Activated CD8-positive, alpha-beta memory T cell treated with anti-CD3 and anti-CD28 coated beads, Interleukin-2, amount 50 U/mL, for 1 hour (primary cell): Measurements from ENCODE around the gene CTSW.
A peak's percentile ranks its signal among the peaks of the same experiment; 100 is the strongest.

ENCODE experiments used
- DNase-seq: peaks from one replicate; pipeline ENCODE4 v3.0.0-alpha.2; 2020; ENCODE audit errors: extremely low read depth

CTSW gene

DNA sequence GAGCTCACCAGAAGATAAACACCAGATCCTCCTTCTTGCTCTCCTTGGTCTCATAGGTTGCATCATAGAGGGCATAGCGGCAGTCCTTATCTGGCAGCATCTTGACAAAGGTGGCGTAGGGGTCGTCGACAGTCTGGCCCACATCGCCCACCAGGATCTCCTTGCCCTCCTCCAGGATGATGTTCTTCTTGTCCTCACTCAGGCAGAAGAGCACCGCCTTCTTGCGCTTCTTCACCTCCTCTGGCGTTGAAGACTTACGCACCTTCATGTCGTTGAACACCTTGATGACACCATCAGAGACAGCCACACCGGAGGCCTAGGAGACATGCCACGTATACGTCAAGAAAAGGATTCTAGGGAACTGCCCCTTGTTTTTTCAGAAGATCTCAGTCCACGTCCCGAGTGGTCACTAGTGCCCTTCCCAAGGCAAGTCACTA, 23.7 kb upstream of the CTSW start:
- no peak for DNase-seq

DNA sequence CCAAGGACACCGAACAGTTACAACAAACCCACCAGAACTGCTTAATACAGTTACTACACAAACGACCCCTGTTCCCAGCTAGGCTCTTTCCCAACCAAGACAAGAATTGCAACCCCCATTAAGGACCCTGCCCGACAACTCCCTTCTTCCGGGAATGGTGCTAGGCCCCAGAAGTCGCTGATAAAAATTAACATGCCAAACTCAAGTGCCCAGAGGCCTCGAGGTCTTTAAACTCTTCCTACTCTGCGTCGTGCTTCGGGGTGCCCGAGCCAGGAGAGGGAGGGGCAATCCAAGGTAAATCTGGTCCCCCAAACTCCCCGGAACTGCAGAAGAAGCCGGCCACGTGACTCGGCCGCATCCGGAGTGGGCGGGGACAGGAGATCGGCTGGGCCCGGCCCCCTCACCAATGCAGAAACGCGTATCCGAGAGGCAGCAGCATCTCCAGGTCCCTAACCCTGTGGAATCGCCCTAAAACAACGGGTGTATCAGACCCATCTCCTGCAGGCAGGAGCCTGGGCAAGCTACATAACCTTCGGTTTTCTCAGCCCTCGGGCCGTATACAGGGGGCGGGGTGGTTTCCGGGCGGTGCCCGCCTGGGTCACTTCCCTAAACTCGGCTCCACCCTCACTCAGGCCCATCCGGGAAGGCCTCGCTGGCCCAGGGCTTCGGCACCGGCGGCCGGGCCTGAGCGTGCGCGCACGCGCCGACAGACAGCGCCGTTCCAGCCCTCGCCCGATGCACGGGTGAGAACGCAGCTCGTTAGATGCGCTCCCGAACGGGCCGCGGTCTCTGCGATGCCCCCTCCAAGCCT, 22.7 kb upstream of the CTSW start:
- peak; percentile 59 for DNase-seq

DNA sequence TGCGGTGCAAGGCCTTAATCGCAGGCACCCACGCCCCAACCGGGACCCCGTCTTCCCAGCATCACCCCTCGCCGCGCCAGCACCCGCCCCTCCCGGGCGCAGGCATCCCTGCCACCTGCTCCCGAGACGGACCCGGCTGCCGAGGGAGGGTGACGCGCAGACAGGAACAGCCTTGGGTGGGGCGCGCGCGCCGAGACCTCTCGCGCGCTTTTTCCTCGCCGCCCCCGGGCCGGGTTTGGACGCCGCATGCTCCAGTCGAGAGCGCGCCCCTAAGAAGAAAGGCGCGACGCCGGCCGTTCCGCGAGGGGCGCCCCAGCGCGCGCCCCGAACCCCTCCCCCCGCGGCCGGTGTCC, 22.2 kb upstream of the CTSW start:
- no peak for DNase-seq

DNA sequence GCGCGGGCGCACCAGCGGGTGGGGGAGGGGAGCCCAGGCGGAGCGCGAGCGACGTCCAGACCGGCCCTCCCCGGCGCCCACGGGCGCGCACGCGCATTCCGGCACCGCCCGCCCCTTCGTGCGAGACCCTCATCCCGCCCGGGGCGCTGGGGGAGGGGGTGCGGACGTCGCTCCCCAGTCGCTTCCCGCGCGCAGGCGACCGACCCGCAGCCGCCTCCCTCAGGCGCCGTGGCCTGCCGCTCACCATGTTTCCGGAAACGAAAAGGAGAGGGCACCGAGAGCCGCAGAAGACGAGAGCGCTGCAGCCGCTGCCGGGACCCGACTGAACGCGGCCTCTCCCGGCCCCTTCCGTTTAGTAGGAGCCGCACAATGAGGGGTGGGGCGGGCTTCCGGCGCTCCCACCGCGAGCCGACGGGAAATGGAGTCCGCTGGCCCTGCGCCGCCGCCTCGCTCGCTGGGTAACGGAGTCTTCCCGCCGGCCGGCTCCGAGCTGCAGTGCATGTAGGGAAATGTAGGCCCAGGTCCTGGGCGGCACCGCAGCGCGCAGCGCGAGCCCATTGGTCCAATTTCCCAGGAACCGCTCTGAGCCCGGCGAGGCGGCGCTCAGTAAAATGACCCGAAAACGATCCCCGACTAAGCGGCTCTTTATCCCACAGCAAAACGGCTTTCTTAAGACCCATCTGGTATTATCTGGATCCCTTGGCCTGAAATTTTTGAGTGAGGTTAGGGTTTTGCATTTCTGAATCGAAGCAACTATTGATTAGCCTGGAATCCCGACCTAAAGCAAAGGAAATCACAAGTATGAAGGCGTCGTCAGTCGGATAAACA, 21.6 kb upstream of the CTSW start, which contains the start of gene CFL1:
Gene CFL1, minus strand, starts transcription at position 328 of the 828 bp plus-strand sequence. Its CDS starts 81 bp downstream, at position 247.
- DNase-seq: peak; percentile 88

DNA sequence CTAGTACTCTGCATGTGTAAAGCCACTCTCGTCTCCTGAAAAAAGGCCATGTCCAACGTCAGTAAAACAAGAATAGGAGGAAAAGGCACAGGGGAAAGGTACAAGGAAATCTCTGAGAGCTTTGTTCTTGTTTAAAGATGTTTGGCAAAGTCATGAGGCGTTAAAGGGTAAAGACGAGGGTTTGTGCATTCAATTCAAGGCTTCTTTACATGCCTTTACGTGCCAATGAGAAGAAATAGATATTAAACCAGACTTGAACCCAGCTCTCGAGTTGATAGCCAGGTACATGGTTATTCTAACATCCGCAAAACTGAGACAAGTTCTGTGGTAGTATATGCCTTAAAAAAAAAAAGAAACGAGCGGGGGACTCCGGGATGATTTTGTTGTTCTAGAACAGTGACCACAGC, 21.0 kb upstream of the CTSW start:
- DNase-seq: no peak

GRCh38 chr11:65859095-65859811, 20.4 kb upstream of the CTSW start:
- DNase-seq: peak; percentile 95

GRCh38 chr11:65859812-65860277, 19.8 kb upstream of the CTSW start:
- DNase-seq: no peak

DNA sequence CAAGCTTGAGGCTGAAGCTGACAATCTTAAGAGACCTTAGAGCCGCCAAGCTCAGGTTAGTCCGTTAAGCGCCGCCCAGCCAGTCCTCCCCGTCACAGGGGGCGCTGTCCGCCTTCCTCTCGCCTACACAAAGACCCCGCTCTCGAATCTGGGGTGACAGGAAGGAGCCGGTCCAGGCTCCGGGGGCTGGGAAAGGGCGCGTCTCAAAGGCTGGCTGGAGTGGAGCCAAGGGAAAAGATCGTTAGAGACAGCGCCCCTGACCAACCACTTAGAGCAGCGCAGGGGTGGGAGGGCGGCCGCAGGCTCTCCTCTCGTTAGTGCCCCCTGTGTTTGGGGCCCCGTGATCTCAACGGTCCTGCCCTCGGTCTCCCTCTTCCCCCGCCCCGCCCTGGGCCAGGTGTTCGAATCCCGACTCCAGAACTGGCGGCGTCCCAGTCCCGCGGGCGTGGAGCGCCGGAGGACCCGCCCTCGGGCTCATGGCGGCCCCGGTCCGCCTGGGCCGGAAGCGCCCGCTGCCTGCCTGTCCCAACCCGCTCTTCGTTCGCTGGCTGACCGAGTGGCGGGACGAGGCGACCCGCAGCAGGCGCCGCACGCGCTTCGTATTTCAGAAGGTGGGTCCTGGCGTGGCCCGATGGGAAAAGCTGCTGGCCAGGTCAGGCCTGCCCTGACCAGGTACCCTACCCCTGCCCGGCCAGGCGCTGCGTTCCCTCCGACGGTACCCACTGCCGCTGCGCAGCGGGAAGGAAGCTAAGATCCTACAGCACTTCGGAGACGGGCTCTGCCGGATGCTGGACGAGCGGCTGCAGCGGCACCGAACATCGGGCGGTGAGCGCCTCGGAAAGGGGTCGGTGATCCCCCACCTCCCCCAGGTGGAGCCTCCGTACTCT, 19.1 kb upstream of the CTSW start, which contains the start of gene MUS81:
Gene MUS81, plus strand, starts transcription at position 156 of the 887 bp plus-strand sequence. Its CDS starts 321 bp downstream, at position 477.
- DNase-seq: peak; percentile 86

DNA sequence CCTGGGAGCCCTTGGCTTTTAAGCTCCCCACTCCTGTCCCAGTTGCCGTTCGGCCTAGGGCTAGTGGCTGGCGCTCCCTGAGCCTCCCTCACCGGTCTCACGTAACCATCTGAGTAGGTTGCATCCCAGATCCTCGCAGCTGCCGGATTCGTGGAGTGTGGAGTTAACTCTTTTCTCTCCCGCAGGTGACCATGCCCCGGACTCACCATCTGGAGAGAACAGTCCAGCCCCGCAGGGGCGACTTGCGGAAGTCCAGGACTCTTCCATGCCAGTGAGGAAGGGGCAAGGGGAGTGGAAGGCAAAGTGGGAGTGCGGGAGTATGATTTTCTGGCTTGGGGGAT, 18.5 kb upstream of the CTSW start:
- DNase-seq: no peak

DNA sequence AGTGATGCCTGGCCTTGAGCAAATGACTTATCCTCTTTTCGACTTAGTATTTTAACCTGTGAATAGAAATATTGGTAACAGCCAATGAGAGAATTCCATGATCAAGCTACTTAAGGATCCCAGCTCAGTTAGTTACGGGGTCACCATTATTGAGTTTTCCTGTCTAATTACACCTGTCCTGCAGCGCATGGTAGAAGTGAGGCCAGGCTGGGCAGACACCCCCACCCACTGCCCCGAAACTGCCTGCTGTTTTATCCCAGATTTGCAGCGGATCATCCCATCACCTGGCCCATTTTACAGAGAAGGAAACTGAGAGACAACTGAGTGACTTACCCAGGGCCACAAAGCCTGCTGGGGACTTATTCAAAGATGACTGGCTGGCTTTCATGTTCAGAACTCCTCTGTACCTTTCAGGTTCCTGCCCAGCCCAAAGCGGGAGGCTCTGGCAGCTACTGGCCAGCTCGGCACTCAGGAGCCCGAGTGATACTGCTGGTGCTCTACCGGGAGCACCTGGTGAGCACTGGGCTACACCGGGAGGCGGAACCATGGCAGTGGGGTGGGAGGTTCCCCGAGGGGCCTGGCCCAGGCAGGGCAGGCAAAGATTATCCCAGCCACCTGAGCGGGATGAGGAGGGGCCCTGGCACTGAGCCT, 18.0 kb upstream of the CTSW start:
- no peak for DNase-seq

DNA sequence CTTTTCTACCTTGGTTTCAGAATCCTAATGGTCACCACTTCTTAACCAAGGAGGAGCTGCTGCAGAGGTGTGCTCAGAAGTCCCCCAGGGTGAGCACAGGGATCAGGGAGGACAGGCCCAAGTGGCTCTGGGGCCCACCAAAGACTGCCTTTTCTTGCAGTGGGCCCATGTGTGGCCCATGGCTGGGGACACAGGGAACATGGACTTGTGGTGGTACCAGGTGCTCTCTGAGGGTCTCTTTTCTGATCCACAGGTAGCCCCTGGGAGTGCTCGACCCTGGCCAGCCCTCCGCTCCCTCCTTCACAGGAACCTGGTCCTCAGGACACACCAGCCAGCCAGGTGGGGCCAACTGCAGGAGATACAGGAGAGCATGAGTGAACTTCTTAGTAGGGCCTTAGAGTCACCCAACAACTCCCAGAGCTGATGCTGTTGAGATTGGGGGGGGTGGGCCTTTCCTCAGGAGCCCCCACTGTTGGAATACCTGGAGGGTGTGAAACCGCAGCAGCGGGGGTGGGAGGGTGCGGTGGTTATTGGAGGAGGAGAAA, 17.4 kb upstream of the CTSW start:
- DNase-seq: no peak

DNA sequence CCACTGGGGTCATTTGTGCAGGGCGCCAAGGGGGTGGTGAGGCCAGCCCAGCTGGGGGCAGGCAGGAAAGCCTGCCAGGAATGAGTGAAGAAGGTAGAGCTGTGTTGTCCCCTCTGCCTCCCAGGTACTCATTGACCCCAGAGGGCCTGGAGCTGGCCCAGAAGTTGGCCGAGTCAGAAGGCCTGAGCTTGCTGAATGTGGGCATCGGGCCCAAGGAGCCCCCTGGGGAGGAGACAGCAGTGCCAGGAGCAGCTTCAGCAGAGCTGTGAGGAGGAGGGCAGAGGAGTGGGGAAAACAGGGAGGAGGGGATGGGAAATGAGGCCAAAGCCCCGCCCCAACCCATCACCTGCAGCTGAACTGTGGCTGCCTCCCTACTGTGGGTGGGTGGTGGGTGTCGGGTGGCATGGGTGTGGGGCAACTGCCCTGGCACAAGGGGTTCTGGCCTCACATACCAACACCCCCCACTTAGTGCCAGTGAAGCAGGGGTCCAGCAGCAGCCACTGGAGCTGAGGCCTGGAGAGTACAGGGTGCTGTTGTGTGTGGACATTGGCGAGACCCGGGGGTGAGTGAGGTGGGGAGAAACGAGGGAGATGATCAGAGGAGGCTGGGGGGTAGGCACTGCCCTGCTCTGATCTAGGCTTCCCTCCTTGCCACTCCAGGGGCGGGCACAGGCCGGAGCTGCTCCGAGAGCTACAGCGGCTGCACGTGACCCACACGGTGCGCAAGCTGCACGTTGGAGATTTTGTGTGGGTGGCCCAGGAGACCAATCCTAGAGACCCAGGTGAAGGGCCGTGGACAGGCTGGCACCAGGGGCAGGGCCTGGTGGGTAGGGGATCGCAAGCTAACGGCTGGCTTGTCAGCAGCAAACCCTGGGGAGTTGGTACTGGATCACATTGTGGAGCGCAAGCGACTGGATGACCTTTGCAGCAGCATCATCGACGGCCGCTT, 16.4 kb upstream of the CTSW start:
- no peak for DNase-seq

DNA sequence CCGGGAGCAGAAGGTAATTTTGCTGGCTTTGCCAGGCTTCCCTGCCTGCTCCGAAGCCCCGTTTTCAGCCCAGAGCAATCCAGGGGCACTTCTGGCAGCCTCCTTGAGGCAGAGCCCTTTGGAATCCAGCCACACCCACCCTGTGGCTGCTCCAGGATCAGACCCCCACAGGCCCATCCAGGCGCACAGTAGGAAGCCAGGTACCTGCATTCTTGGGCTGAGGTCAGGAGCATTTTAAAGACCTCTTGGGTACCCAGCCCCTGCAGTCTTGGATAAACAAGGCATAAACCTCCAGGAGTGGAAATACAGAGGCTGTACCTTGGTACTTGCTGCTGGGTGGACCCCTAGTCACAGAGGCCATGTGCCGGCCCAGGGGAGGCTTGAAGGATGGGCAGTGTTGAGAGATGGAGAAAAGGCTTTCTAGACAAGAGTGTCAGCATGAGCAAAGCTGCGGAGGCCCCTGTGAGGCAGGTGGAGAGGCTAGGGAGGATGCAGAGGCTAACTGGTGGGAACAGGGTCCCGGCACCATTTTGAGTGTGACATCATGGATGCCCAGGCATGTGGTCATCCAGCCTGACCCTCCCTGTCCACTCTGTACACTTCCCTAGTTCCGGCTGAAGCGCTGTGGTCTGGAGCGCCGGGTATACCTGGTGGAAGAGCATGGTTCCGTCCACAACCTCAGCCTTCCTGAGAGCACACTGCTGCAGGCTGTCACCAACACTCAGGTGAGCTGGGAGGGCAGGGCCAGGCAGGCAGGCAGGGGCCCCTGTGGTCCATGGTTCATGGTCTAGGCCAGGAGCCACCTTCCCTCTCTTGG, 15.5 kb upstream of the CTSW start:
- no peak for DNase-seq

DNA sequence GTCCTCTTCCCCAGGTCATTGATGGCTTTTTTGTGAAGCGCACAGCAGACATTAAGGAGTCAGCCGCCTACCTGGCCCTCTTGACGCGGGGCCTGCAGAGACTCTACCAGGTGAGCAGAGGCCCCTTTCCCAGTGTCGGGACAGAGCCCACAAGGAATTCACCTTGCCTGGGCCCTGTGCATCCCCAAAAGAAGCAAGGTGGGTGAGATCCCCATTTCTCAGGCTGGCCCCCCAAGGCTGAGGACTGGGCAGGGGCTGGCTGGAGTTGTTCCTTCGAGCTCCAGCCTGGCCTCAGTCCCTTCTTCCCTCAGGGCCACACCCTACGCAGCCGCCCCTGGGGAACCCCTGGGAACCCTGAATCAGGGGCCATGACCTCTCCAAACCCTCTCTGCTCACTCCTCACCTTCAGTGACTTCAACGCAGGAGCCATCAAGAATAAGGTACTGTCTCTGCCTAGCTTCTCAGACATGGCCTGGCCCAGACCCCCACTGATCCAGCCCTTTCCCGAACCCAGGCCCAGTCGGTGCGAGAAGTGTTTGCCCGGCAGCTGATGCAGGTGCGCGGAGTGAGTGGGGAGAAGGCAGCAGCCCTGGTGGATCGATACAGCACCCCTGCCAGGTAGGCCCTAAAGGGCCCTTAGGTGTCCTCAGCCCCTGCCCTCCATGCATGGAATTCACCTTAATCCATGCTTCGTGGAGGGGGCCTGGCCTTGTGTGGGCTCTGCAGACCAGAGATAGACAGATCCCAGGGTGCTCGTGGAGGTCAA, 14.7 kb upstream of the CTSW start:
- DNase-seq: no peak

- no peak for DNase-seq
These were observed 14.0 kb upstream of the CTSW start for GRCh38 chr11:65865550-65866172.

DNA sequence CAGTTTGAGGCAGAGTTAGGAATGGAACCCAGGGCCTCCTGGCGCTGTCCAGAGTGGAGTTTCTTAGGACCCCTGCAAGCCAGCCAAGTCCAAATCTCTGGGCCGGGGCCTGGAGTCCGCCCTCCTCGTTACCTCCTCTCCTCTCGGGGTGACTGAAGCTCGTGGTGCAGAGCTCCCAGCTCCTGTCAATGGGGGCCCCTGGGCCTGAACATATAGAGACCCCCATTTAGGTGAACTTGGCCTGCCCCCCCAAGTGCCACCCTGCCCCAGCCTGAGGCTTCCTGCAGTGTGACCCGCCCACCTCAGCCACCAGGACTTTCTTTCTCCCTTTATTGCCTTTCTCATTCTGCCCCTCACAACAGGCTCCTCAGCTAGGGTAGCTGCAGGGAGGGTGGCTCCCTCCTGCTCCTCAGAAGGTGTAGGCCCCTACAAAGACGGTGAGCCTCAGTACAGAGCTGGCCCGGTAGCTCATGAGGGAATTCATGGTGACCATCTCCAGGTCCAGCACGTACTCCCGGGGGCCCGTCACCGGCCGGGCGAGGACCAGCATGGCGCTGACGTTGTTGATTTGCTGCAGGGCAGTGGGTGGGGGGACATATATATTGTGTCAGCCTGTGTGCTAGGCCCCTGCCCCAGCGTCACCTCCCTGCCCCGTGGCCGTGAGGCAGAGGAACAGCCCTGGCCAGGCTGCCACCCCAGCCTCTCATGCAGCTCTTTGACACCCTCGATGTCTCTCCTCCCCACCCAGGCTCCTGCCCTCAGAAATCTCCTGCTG, 12.9 kb upstream of the CTSW start:
- DNase-seq: no peak
